HG03521 (cell line): ENCODE results near the gene APLF.
A peak's percentile ranks its signal among the peaks of the same experiment; 100 is the strongest.

ENCODE experiments used
- ATAC-seq: cut with Tn5 transposase; IDR thresholded peaks from one replicate; pipeline ENCODE4 v1.9.1; 2021; ENCODE audit warnings: mild to moderate bottlenecking, moderate library complexity; ENCODE audit not compliant: unreplicated experiment

The APLF gene, protein sequence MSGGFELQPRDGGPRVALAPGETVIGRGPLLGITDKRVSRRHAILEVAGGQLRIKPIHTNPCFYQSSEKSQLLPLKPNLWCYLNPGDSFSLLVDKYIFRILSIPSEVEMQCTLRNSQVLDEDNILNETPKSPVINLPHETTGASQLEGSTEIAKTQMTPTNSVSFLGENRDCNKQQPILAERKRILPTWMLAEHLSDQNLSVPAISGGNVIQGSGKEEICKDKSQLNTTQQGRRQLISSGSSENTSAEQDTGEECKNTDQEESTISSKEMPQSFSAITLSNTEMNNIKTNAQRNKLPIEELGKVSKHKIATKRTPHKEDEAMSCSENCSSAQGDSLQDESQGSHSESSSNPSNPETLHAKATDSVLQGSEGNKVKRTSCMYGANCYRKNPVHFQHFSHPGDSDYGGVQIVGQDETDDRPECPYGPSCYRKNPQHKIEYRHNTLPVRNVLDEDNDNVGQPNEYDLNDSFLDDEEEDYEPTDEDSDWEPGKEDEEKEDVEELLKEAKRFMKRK

DNA sequence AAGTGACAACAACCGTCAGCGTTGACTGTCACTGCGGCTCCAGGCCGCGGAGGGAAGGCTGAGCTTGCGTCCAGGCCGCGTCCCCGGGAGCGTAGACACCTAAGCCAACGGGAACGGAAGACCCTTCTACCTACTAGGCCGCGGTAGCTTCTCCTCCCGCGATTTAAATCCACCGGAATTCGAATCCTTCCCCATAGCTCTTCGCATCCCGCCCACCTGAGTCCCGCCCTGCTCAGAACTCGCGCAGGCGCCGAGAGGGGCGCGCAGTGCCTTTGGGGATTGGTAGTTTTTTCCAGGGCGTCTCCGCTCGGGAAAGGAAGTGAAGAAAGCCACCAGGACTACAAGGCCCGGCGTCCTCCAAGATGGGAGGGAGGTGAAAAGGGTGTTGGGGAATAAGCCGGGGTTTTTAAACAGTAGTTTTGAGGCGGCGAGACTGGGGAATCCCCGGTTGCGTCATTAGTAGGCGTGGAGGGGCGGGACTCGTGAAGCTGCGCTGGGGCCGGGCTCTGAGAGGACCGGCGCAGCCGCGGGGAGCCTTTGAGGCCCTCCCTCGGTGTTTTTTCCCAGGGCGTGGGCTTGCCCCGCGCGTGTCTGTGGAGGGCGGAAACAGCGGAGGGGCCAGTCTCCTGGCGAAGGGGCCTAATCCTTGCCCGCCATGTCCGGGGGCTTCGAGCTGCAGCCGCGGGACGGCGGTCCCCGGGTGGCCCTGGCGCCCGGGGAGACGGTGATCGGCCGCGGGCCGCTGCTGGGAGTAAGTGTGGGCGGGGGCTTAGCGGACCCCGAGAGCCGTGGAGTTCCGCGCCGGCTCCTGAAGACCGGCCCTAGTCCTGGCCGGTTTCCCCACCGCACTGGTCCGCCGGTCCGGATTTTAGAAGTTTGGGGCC, at the start of gene APLF, which contains the start of gene FBXO48:
TSS of gene APLF (plus strand) at position 509 of the 884 bp plus-strand sequence. CDS start at position 656, 147 bp downstream.
TSS of gene FBXO48 (minus strand) at position 218 of the 884 bp plus-strand sequence. CDS start 2,149 bp downstream, outside the sequence.
- ATAC-seq: peak; percentile 89

- ATAC-seq: no peak
Measured at GRCh38 chr2:68417926-68418325, 49.5 kb upstream of the APLF start.

GRCh38 chr2:68418419-68418818, 49.0 kb upstream of the APLF start:
- ATAC-seq: no peak

DNA sequence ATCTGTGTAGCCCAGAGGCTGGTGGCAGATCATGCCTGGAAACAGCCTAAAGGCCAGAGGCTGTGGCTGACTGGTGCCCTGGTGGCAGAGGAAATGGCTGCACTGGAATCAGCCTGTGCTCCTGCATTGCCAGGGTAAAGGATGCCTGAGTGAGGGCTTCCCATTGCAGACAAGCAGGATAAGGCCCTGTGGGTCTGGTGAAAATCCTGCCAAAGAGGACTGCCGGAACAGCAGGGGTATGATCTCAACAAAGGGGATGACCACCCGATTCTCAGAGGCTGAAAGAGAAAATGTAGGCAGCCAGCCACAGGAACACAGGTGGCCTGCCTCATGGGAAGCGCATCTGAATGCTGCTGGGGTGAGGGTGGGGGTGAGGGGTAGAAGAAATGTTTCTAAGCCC, 48.5 kb upstream of the APLF start:
- peak; percentile 39 for ATAC-seq

DNA sequence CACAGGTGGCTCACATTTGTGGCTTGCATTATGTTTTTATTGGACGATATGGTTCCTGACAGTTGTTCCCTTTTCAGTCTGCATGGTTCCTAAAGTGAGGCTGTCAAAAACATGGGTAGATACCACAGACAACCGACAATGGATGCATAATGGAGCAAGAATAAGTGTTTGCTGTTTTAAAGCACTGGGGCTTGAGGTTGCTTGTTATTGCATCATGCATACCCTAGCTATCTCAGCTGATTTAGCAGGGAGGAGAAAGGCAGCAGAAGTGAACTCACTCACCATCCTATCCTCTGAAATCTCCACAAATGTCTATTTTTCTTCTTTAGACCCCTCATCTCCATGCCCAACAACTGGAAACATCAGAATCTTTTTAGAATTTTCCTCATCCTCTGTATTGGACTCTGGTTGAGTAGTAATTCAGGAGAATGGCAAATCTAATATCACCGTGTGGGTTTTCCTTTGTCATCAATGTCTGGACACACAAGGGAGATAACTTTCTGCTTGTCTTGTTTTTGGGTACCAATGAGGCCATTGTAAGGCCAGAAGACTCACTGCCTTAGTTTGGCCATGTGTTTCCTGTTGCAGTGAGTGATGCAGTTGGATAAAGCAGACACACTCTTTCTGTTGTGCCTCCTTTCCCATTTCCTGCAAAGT, 47.0 kb upstream of the APLF start:
- no peak for ATAC-seq

GRCh38 chr2:68423966-68424650, 43.3 kb upstream of the APLF start:
- peak; percentile 70 for ATAC-seq

- no peak for ATAC-seq
Measured at GRCh38 chr2:68425503-68425902, 41.9 kb upstream of the APLF start.

DNA sequence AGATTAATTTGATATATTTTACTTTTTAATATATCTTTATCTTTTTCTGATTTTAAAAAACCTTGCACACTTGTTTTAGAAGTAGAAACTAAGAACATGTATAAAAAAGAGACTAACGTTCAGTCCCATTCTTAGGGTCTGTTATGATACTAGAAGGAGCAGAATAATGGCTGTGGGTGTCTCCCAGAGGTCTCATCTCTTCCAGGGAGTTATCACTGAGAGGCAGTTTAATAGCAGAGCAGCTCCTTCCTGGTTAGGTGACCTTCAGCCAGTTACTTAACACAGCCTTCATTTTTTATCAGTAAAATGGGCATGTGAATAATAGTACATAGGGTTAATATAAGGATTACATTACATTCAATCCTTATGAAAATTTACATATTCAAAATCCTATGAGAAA, 40.9 kb upstream of the APLF start:
- no peak for ATAC-seq

- no peak for ATAC-seq
Measured at GRCh38 chr2:68426848-68427579, 40.4 kb upstream of the APLF start.

- ATAC-seq: no peak
Measured at GRCh38 chr2:68428126-68428525, 39.3 kb upstream of the APLF start.

GRCh38 chr2:68428746-68429145, 38.6 kb upstream of the APLF start:
- ATAC-seq: no peak

- ATAC-seq: no peak
Measured at GRCh38 chr2:68429311-68429826, 38.0 kb upstream of the APLF start.

GRCh38 chr2:68431316-68431972, 35.9 kb upstream of the APLF start:
- no peak for ATAC-seq

- no peak for ATAC-seq
Measured at GRCh38 chr2:68432696-68433658, 34.4 kb upstream of the APLF start.

GRCh38 chr2:68434981-68435380, 32.4 kb upstream of the APLF start:
- ATAC-seq: no peak

GRCh38 chr2:68435615-68436014, 31.8 kb upstream of the APLF start:
- ATAC-seq: no peak

DNA sequence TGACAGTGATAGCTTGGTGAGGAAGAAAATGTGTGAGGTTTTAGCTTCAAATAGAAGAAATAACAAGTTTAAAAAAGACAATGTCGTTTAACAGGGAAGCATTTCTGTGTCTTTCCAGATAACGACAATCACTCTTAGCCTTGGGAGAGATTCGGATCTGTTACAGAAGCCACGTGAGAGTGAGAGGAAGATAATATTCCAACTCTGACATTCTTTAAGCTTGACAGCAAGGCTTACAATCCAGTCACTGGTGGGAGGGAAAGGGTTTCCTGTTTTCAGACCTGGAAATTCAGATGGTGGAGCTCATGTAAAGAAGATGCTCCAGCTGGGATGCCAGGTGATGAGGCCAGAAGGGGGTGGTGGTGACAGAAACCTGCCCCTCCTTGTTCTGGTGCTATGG, 31.1 kb upstream of the APLF start:
- ATAC-seq: no peak
